Smooth muscle cell (in vitro differentiated cells): ENCODE measurements around the gene TRIM24. TPM values are rescaled to one million over a fixed set of nuclear protein-coding genes. Genes with fewer than 3 reads are reported as not detected.

ENCODE experiments used
- DNase-seq: peaks from one replicate; lab custom pipeline; 2025; ENCODE audit not compliant: unreplicated experiment; lab: John Stamatoyannopoulos, UW
- H2AFZ ChIP-seq: fragments of 200-600 bp; sonication (generic); 2 replicates; pipeline ENCODE4 v1.6.0; 2016; ENCODE audit warnings: antibody characterized with exemption, low read depth, mild to moderate bottlenecking
- H3F3A ChIP-seq: fragments of 200-600 bp; sonication (generic); 2 replicates; pipeline ENCODE4 v1.6.0; 2017; ENCODE audit warnings: antibody characterized with exemption, low read depth
- H3K27ac ChIP-seq: fragments of 200-600 bp; sonication (generic); 2 replicates; pipeline ENCODE4 v1.5.1; 2016; ENCODE audit warnings: low read depth, mild to moderate bottlenecking
- H3K27me3 ChIP-seq: fragments of 200-600 bp; sonication (generic); 2 replicates; pipeline ENCODE4 v1.6.1; 2016; ENCODE audit warnings: low read depth, mild to moderate bottlenecking
- H3K36me3 ChIP-seq: fragments of 200-600 bp; sonication (generic); 2 replicates; pipeline ENCODE4 v1.5.1; 2016; ENCODE audit warnings: low read depth
- H3K4me1 ChIP-seq: fragments of 200-600 bp; sonication (generic); 2 replicates; pipeline ENCODE4 v1.5.1; 2016; ENCODE audit warnings: low read depth
- H3K4me2 ChIP-seq: fragments of 200-600 bp; sonication (generic); 2 replicates; pipeline ENCODE4 v1.6.0; 2016; ENCODE audit warnings: mild to moderate bottlenecking
- H3K4me3 ChIP-seq: fragments of 200-600 bp; sonication (generic); 2 replicates; pipeline ENCODE4 v1.5.1; 2016; ENCODE audit warnings: mild to moderate bottlenecking
- H3K79me2 ChIP-seq: fragments of 200-600 bp; sonication (generic); 2 replicates; pipeline ENCODE4 v1.6.0; 2016; ENCODE audit warnings: low read depth, mild to moderate bottlenecking
- H3K9ac ChIP-seq: fragments of 200-600 bp; sonication (generic); 2 replicates; pipeline ENCODE4 v1.6.0; 2016; ENCODE audit warnings: low read depth
- H3K9me3 ChIP-seq: fragments of 200-600 bp; sonication (generic); replicated peaks from 2 replicates; pipeline ENCODE4 v1.5.1; 2016; ENCODE audit warnings: low read depth
- H4K20me1 ChIP-seq: fragments of 200-600 bp; sonication (generic); 2 replicates; pipeline ENCODE4 v1.6.0; 2016; ENCODE audit warnings: low read depth
- WGBS: methylation state at CpG from one replicate; pipeline ENCODE4 v1.1.7; 2016; ENCODE audit warnings: low lambda C conversion rate; 5-methylcytosine and 5-hydroxymethylcytosine counted together
- polyA plus RNA-seq: library from polyadenylated mRNA; unstranded; fragments of >200 nt; fragmentation: Nextera tagmentation; extraction: Ambion mirVana; gene quantifications from 2 replicates; pipeline ENCODE4 v1.2.1, GENCODE V29; 2016
- total RNA-seq: library from RNA; depleted of rRNA; stranded (reverse); fragments of >200 nt; gene quantifications from 2 replicates; pipeline ENCODE4 v1.2.3, GENCODE V29; 2014
- TF ChIP-seq, protein P1 (sequence below): fragments of 200-600 bp; sonication (generic); IDR thresholded peaks from 2 replicates; pipeline ENCODE4 v1.5.1; 2017; ENCODE audit warnings: borderline replicate concordance, mild to moderate bottlenecking, antibody characterized with exemption; ENCODE audit not compliant: insufficient read depth, poor library complexity, severe bottlenecking

Gene TRIM24
- total and polyA plus RNA-seq, 2 experiments from 2014 or later = 24.9 to 60.7 TPM

DNA sequence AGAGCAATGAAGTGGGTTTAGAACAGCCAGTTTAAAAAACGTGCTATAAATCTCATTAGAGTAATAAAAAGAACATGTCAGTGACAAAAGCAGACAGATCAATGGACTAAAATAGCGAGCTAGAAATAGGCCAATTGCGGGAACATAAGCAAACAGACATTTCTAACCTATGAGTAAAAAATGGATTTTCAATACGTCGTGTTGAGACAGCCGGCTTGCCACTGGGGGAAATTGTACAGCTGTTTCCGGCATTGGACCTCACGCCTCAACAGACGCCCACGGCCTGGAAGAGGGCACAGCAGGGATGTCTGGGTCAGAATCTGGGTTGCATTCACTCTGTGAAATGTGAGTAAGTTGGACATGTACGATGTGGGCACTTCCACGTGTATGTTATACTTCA, 148.2 kb downstream of the TRIM24 start:
- H3K4me2 ChIP-seq = peak overlapping the region; percentile 52
- H3K9ac ChIP-seq = no peak overlapping the region
- H3K9me3 ChIP-seq = no peaks in the 10 kb centered on the region
- H4K20me1 ChIP-seq = no peaks in the 10 kb centered on the region
- TF ChIP-seq, protein P1, sequence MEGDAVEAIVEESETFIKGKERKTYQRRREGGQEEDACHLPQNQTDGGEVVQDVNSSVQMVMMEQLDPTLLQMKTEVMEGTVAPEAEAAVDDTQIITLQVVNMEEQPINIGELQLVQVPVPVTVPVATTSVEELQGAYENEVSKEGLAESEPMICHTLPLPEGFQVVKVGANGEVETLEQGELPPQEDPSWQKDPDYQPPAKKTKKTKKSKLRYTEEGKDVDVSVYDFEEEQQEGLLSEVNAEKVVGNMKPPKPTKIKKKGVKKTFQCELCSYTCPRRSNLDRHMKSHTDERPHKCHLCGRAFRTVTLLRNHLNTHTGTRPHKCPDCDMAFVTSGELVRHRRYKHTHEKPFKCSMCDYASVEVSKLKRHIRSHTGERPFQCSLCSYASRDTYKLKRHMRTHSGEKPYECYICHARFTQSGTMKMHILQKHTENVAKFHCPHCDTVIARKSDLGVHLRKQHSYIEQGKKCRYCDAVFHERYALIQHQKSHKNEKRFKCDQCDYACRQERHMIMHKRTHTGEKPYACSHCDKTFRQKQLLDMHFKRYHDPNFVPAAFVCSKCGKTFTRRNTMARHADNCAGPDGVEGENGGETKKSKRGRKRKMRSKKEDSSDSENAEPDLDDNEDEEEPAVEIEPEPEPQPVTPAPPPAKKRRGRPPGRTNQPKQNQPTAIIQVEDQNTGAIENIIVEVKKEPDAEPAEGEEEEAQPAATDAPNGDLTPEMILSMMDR = no peak
- no peaks in the 10 kb centered on the region for H3F3A ChIP-seq
- peak overlapping the region; percentile 35 for H2AFZ ChIP-seq
- H3K27me3 ChIP-seq = no peaks in the 10 kb centered on the region
- 33% methylated on average over 12 of the region's 12 CpGs for WGBS
- no peaks in the 10 kb centered on the region for H3K36me3 ChIP-seq
- no peaks in the 10 kb centered on the region for H3K4me1 ChIP-seq
- H3K27ac ChIP-seq = peak overlapping the region; percentile 69
- H3K79me2 ChIP-seq = no peaks in the 10 kb centered on the region
- H3K4me3 ChIP-seq = no peak overlapping the region
- DNase-seq = no peak

GRCh38 chr7:138610671-138611170, 150.7 kb downstream of the TRIM24 start:
- H3K9ac ChIP-seq = no peak overlapping the region
- H4K20me1 ChIP-seq = no peaks in the 10 kb centered on the region
- DNase-seq = no peak
- H3K9me3 ChIP-seq = no peaks in the 10 kb centered on the region
- H3K4me3 ChIP-seq = no peak overlapping the region
- H3F3A ChIP-seq = no peaks in the 10 kb centered on the region
- H3K27ac ChIP-seq = no peak overlapping the region
- no peak overlapping the region for H2AFZ ChIP-seq
- no peaks in the 10 kb centered on the region for H3K4me1 ChIP-seq
- no peaks in the 10 kb centered on the region for H3K79me2 ChIP-seq
- 84% methylated on average over 7 of the region's 7 CpGs for WGBS
- H3K27me3 ChIP-seq = no peaks in the 10 kb centered on the region
- no peaks in the 10 kb centered on the region for H3K36me3 ChIP-seq
- TF ChIP-seq, protein P1 = no peak
- H3K4me2 ChIP-seq = no peak overlapping the region

DNA sequence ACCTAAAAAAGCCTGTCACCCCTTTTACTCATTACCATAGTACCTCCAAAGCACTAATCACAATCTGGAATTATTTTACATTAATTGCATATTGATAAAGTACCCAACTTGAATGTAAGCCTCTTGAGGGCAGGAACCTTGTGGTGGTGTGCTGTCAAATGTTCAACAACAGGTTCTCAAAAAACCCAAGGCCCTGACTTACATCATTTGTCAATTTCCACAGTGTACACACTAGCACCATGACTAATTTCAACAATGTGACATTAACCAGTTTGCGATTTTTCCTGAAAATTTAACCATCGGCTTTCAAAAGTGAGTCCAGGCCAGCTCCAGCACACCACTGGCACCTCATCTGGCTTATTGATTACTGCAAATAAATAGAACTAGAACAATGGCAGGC, 153.6 kb downstream of the TRIM24 start:
- no peaks in the 10 kb centered on the region for H3K27me3 ChIP-seq

GRCh38 chr7:138616085-138616484, 156.0 kb downstream of the TRIM24 start:
- Histone ChIP-seq H3K4me3 (no peak overlapping the region), H3F3A (no peaks in the 10 kb centered on the region), H3K36me3 (no peaks in the 10 kb centered on the region), H3K27ac (no peak overlapping the region), H2AFZ (no peak overlapping the region), H3K79me2 (no peaks in the 10 kb centered on the region), H3K27me3 (no peaks in the 10 kb centered on the region), H3K9me3 (no peaks in the 10 kb centered on the region), H3K4me2 (no peak overlapping the region), H4K20me1 (no peaks in the 10 kb centered on the region), H3K9ac (no peak overlapping the region), H3K4me1 (no peaks in the 10 kb centered on the region)
- TF ChIP-seq, protein P1 = no peak
- 93% methylated on average over 6 of the region's 6 CpGs for WGBS
- DNase-seq = no peak

More for the DNA sequence above, 153.6 kb downstream of the TRIM24 start:
- Histone ChIP-seq H3K4me2 (no peak overlapping the region), H3K9ac (no peak overlapping the region), H3F3A (no peaks in the 10 kb centered on the region), H3K4me1 (no peaks in the 10 kb centered on the region), H3K9me3 (no peaks in the 10 kb centered on the region), H3K4me3 (no peak overlapping the region), H3K27ac (no peak overlapping the region), H2AFZ (no peak overlapping the region), H3K36me3 (no peaks in the 10 kb centered on the region), H3K79me2 (no peaks in the 10 kb centered on the region), H4K20me1 (no peaks in the 10 kb centered on the region)
- WGBS = 97% methylated on average over 2 of the region's 2 CpGs
- DNase-seq = no peak
- TF ChIP-seq, protein P1 = no peak
